BLaER1 treated with 17β-estradiol and CSF1 and Interleukin-3, amounts not matched to agents 10 nM and 100 nM (cell line): ENCODE data around the gene IRAG1.

Experiments used
- H3K27ac ChIP-seq, 11 experiments: shearing (Covaris generic); formaldehyde crosslinking; 2 replicates each; pipeline ENCODE4 v1.8.1; 2022
- H3K27me3 ChIP-seq, 11 experiments: shearing (Covaris generic); formaldehyde crosslinking; 2 replicates each; pipeline ENCODE4 v1.8.1; 2022
- H3K36me3 ChIP-seq, 11 experiments: shearing (Covaris generic); formaldehyde crosslinking; 2 replicates each; pipeline ENCODE4 v1.8.1; 2022
- H3K4me1 ChIP-seq, 10 experiments: shearing (Covaris generic); formaldehyde crosslinking; 2 replicates each; pipeline ENCODE4 v1.8.1; 2022
- H3K4me2 ChIP-seq, 11 experiments: shearing (Covaris generic); formaldehyde crosslinking; 2 replicates each; pipeline ENCODE4 v1.8.1; 2022
- H3K4me3 ChIP-seq, 10 experiments: shearing (Covaris generic); formaldehyde crosslinking; 2 replicates each; pipeline ENCODE4 v1.8.1; 2022
- H3K9ac ChIP-seq, 11 experiments: shearing (Covaris generic); formaldehyde crosslinking; 2 replicates each; pipeline ENCODE4 v1.8.1; 2022
- H3K9me3 ChIP-seq, 11 experiments: shearing (Covaris generic); formaldehyde crosslinking; replicated peaks in 1 of 11; 2 replicates each; pipeline ENCODE4 v1.8.1; 2022
- H4K20me1 ChIP-seq, 11 experiments: shearing (Covaris generic); formaldehyde crosslinking; 2 replicates each; pipeline ENCODE4 v1.8.1; 2022
- Cebpa-rat ChIP-seq, 11 experiments: shearing (Covaris generic); IDR thresholded peaks; 2 replicates each; pipeline ENCODE4 v1.8.1; 2022

The IRAG1 gene

GRCh38 chr11:10676919-10677318 lies 16.6 kb downstream of the IRAG1 start:
- H3K27ac ChIP-seq, result no peak overlapping the region
- no peaks in the 10 kb centered on the region; a peak in 1 of 22 replicates for H3K27me3 ChIP-seq
- TF ChIP-seq Cebpa-rat (IDR thresholded peaks at IDR 0.05), result no peak
- peaks cover 9 to 34% (median 14%) of the 10 kb centered on the region in 10 experiments; a peak in 18 of 20 replicates for H3K4me1 ChIP-seq
- H3K9ac ChIP-seq, result no peak overlapping the region
- H4K20me1 ChIP-seq, result no peaks in the 10 kb centered on the region
- no peak overlapping the region for H3K4me2 ChIP-seq
- no peaks in the 10 kb centered on the region for H3K9me3 ChIP-seq
- H3K36me3 ChIP-seq, result no peaks in the 10 kb centered on the region
- H3K4me3 ChIP-seq, result no peak overlapping the region

- peak overlapping the region; percentile 16 to 61 (median 36); a peak in 18 of 22 replicates for H3K4me2 ChIP-seq
- no peaks in the 10 kb centered on the region; a peak in 1 of 22 replicates for H3K27me3 ChIP-seq
- H3K9ac ChIP-seq, result no peak overlapping the region
- H3K27ac ChIP-seq, result no peak overlapping the region
- no peak for TF ChIP-seq Cebpa-rat (IDR thresholded peaks at IDR 0.05)
- H4K20me1 ChIP-seq, result no peaks in the 10 kb centered on the region
- no peaks in the 10 kb centered on the region for H3K9me3 ChIP-seq
- H3K36me3 ChIP-seq, result no peaks in the 10 kb centered on the region
- H3K4me3 ChIP-seq, result no peak overlapping the region
- peaks cover 9 to 34% (median 14%) of the 10 kb centered on the region in 10 experiments; a peak in 18 of 20 replicates for H3K4me1 ChIP-seq
Observed at GRCh38 chr11:10674911-10675440, 18.6 kb downstream of the IRAG1 start.

GRCh38 chr11:10674440-10674855 lies 19.1 kb downstream of the IRAG1 start:
- H3K9me3 ChIP-seq, result no peaks in the 10 kb centered on the region
- H4K20me1 ChIP-seq, result no peaks in the 10 kb centered on the region
- H3K9ac ChIP-seq, result no peak overlapping the region
- no peak overlapping the region for H3K27ac ChIP-seq
- no peak overlapping the region for H3K4me3 ChIP-seq
- no peaks in the 10 kb centered on the region; a peak in 1 of 22 replicates for H3K27me3 ChIP-seq
- H3K36me3 ChIP-seq, result no peaks in the 10 kb centered on the region
- H3K4me2 ChIP-seq, result peak overlapping the region; percentile 16 to 61 (median 36); a peak in 16 of 22 replicates
- H3K4me1 ChIP-seq, result peaks cover 9 to 34% (median 15%) of the 10 kb centered on the region in 10 experiments; a peak in 18 of 20 replicates
- no peak for TF ChIP-seq Cebpa-rat (IDR thresholded peaks at IDR 0.05)

GRCh38 chr11:10673501-10674062 lies 20.0 kb downstream of the IRAG1 start:
- peaks cover 9 to 34% (median 16%) of the 10 kb centered on the region in 10 experiments; a peak in 18 of 20 replicates for H3K4me1 ChIP-seq

GRCh38 chr11:10670099-10670498 lies 23.5 kb downstream of the IRAG1 start:
- no peak overlapping the region for H3K4me2 ChIP-seq
- H3K9me3 ChIP-seq, result no peaks in the 10 kb centered on the region
- no peak for TF ChIP-seq Cebpa-rat (IDR thresholded peaks at IDR 0.05)
- H3K4me3 ChIP-seq, result no peak overlapping the region
- no peaks in the 10 kb centered on the region for H3K36me3 ChIP-seq
- H3K4me1 ChIP-seq, result peaks cover 6 to 24% (median 11%) of the 10 kb centered on the region in 10 experiments; a peak in 18 of 20 replicates
- no peak overlapping the region for H3K27ac ChIP-seq
- H3K9ac ChIP-seq, result no peak overlapping the region
- H4K20me1 ChIP-seq, result no peaks in the 10 kb centered on the region
- H3K27me3 ChIP-seq, result no peaks in the 10 kb centered on the region; a peak in 1 of 22 replicates

More at GRCh38 chr11:10673501-10674062, 20.0 kb downstream of the IRAG1 start:
- TF ChIP-seq Cebpa-rat (IDR thresholded peaks at IDR 0.05), result no peak
- no peaks in the 10 kb centered on the region for H3K9me3 ChIP-seq
- no peaks in the 10 kb centered on the region for H3K36me3 ChIP-seq
- H3K4me3 ChIP-seq, result no peak overlapping the region
- H3K4me2 ChIP-seq, result peak overlapping the region in 3 of 11 experiments; percentile 25 to 59 (median 51); a peak in 5 of 22 replicates
- H3K27ac ChIP-seq, result no peak overlapping the region
- no peaks in the 10 kb centered on the region; a peak in 1 of 22 replicates for H3K27me3 ChIP-seq
- no peak overlapping the region for H3K9ac ChIP-seq
- H4K20me1 ChIP-seq, result no peaks in the 10 kb centered on the region

GRCh38 chr11:10669258-10670033 lies 24.1 kb downstream of the IRAG1 start:
- Histone ChIP-seq H3K27ac (no peak overlapping the region), H3K9ac (no peak overlapping the region), H3K4me3 (no peak overlapping the region), H3K9me3 (no peaks in the 10 kb centered on the region), H3K36me3 (no peaks in the 10 kb centered on the region), H3K4me1 (peaks cover 2 to 18% (median 5%) of the 10 kb centered on the region in 10 experiments; a peak in 17 of 20 replicates), H3K4me2 (peak overlapping the region in 1 of 11 experiments; percentile 1; a peak in 1 of 22 replicates), H4K20me1 (no peaks in the 10 kb centered on the region), H3K27me3 (no peaks in the 10 kb centered on the region)
- no peak for TF ChIP-seq Cebpa-rat (IDR thresholded peaks at IDR 0.05)

GRCh38 chr11:10667521-10667885 lies 26.1 kb downstream of the IRAG1 start:
- TF ChIP-seq Cebpa-rat (IDR thresholded peaks at IDR 0.05), result no peak
- no peaks in the 10 kb centered on the region for H3K27me3 ChIP-seq
- H3K4me3 ChIP-seq, result no peak overlapping the region
- H3K27ac ChIP-seq, result no peak overlapping the region
- H4K20me1 ChIP-seq, result no peaks in the 10 kb centered on the region
- peaks cover 11 to 18% (median 13%) of the 10 kb centered on the region in 10 experiments for H3K4me1 ChIP-seq
- H3K4me2 ChIP-seq, result no peak overlapping the region
- no peaks in the 10 kb centered on the region for H3K9me3 ChIP-seq
- no peaks in the 10 kb centered on the region for H3K36me3 ChIP-seq
- no peak overlapping the region for H3K9ac ChIP-seq

GRCh38 chr11:10666556-10667520 lies 26.7 kb downstream of the IRAG1 start:
- Histone ChIP-seq H4K20me1 (no peaks in the 10 kb centered on the region), H3K4me3 (no peak overlapping the region), H3K27ac (no peak overlapping the region), H3K9me3 (no peaks in the 10 kb centered on the region), H3K36me3 (no peaks in the 10 kb centered on the region), H3K9ac (no peak overlapping the region), H3K27me3 (no peaks in the 10 kb centered on the region), H3K4me2 (no peak overlapping the region), H3K4me1 (peaks cover 11 to 18% (median 13%) of the 10 kb centered on the region in 10 experiments)
- no peak for TF ChIP-seq Cebpa-rat (IDR thresholded peaks at IDR 0.05)
